ENCODE measurements around the gene AKAP13. TPM values are rescaled to one million over a fixed set of nuclear protein-coding genes. Genes with fewer than 3 reads are reported as not detected.

AKAP13 gene
- polyA plus RNA-seq, 2 of the 4 experiments (the other 2 are of a cell fraction), result 20.4 to 28.8 TPM

- Histone ChIP-seq H3K4me1 (peaks cover 22% of the 10 kb centered on the region), H3K9me3 (no peaks in the 10 kb centered on the region), H3K4me3 (no peak overlapping the region), H3K27ac (no peak overlapping the region), H3K4me2 (no peak overlapping the region)
- FAIRE-seq, result no peak
- no peak for ATAC-seq
- 83% methylated on average over 7 of the region's 7 CpGs for whole genome bisulfite sequencing (ENCODE audit: missing lambda C conversion rate)
- ChIA-PET CTCF (interaction anchor here (1.2 to 1.8 kb wide), 4 partner anchors 9 to 272 kb away, joined by 3 to 8 read pairs (median 4); no protein-coding TSS in a partner anchor), POLR2A (no interaction called here)
- TF ChIP-seq POLR2A (IDR thresholded peaks at IDR 0.05; ENCODE audit: low read length), result no peak
- no peak for TF ChIP-seq GATA3 (IDR thresholded peaks at IDR 0.05; ENCODE audit: borderline replicate concordance)
- TF ChIP-seq ESRRA (IDR thresholded peaks at IDR 0.05; ENCODE audit: borderline replicate concordance, low read length), result no peak
- TF ChIP-seq, protein P1, sequence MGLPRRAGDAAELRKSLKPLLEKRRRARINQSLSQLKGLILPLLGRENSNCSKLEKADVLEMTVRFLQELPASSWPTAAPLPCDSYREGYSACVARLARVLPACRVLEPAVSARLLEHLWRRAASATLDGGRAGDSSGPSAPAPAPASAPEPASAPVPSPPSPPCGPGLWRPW (IDR thresholded peaks at IDR 0.05), result no peak
- no peak for TF ChIP-seq HOXB5 (CRISPR knock-in tag; IDR thresholded peaks at IDR 0.05)
- no peak for TF ChIP-seq ZFP36 (IDR thresholded peaks at IDR 0.05; ENCODE audit: borderline replicate concordance, partially characterized antibody)
- no peak for TF ChIP-seq USF2 (IDR thresholded peaks at IDR 0.05)
- no peak for DNase-seq (ENCODE audit: low read depth in 1 of 2, low spot score in 1 of 2)
Measured at GRCh38 chr15:85568261-85568808, 187.9 kb downstream of the AKAP13 start.

DNA sequence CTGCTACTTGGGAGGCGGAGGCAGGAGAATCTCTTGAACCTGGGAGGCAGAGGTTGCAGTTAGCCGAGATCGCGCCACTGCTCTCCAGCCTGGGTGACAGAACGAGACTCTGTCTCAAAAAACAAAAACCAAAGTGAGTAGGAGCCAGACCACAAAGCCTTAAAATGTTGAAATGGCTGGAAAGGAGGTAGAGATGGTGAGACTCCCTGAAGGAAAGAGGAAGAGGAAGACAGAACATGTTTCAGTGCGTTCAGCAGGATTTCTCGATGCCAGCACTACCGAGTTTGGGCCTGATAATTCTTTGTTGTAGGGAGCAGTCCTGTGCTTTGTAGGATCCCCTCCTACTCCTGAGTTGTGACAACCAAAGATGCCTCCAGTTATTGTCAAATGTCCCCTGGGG is 189.9 kb downstream of the AKAP13 start:
- ChIA-PET CTCF (interaction anchor here (0.7 to 1.0 kb wide), 2 partner anchors 10 to 66 kb away, joined by 3 to 4 read pairs; no protein-coding TSS in a partner anchor), POLR2A (no interaction called here)
- TF ChIP-seq TFCP2L1 (CRISPR knock-in tag; IDR thresholded peaks at IDR 0.05), result no peak
- TF ChIP-seq FOXS1 (CRISPR knock-in tag; IDR thresholded peaks at IDR 0.05), result no peak
- no peak for TF ChIP-seq HOXB13 (CRISPR knock-in tag; IDR thresholded peaks at IDR 0.05; ENCODE audit: low read depth)
- no peak for TF ChIP-seq EP300 (IDR thresholded peaks at IDR 0.05)
- TF ChIP-seq NR3C1 (IDR thresholded peaks at IDR 0.05), result no peak
- H3K4me1 ChIP-seq, result peaks cover 2% of the 10 kb centered on the region; the same call in 1 of the 3 replicates
- no peak overlapping the region for H3K4me3 ChIP-seq
- WGBS (ENCODE audit: missing lambda C conversion rate), result 92% methylated on average over 8 of the region's 8 CpGs
- FAIRE-seq (no peak), ATAC-seq (no peak), DNase-seq (ENCODE audit: low read depth in 1 of 2, low spot score in 1 of 2) (no peak)
- H3K9me3 ChIP-seq, result no peaks in the 10 kb centered on the region
- H3K4me2 ChIP-seq, result no peak overlapping the region
- no peak overlapping the region; a peak in 1 of 6 replicates for H3K27ac ChIP-seq

DNA sequence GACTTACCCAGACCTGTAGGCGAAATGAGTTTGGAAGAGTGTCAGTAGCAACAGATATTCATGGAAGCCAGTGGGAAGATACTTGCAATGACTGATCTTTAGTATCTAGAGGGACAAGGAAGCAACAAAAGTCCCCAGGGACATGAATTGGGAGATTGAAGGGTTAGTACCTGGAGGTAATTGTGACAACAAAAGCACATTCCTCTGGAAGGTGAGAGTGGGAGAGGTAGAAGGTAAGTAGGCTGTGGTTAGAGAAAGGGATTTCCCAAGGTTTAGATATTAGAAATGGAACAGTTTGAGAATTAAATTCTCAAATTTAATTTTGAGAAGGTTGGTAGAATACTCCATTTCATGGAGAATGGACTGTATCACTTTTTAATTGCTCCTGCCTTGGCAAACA is 191.4 kb downstream of the AKAP13 start:
- Histone ChIP-seq H3K4me2 (no peak overlapping the region), H3K9me3 (no peaks in the 10 kb centered on the region), H3K27ac (no peak overlapping the region), H3K4me1 (no peaks in the 10 kb centered on the region), H3K4me3 (no peak overlapping the region)
- FAIRE-seq (no peak), DNase-seq (ENCODE audit: low read depth in 1 of 2, low spot score in 1 of 2) (no peak), ATAC-seq (no peak)
- POLR2A ChIA-PET, result no interaction called here
- TF ChIP-seq HOXA7 (CRISPR knock-in tag; IDR thresholded peaks at IDR 0.05) (no peak), CHD4 (IDR thresholded peaks at IDR 0.05; ENCODE audit: borderline replicate concordance) (no peak), EHF (CRISPR knock-in tag; IDR thresholded peaks at IDR 0.05) (no peak), HDAC2 (IDR thresholded peaks at IDR 0.05) (no peak)
- TF ChIP-seq, protein P1 (IDR thresholded peaks at IDR 0.05), result no peak
- 85% methylated on average over 1 of the region's 1 CpG for WGBS (ENCODE audit: missing lambda C conversion rate)
- CTCF ChIA-PET, result no interaction called here

GRCh38 chr15:85576392-85576791 is 196.0 kb downstream of the AKAP13 start:
- ChIA-PET POLR2A (no interaction called here), CTCF (interaction anchor here (0.9 to 2.7 kb wide), 7 partner anchors 10 to 91 kb away, joined by 3 to 7 read pairs (median 4); no protein-coding TSS in a partner anchor)
- H3K4me1 ChIP-seq, result peaks cover 33% of the 10 kb centered on the region
- TF ChIP-seq RNF2 (IDR thresholded peaks at IDR 0.05; ENCODE audit: borderline replicate concordance, low read depth) (no peak), NPAS2 (CRISPR knock-in tag; IDR thresholded peaks at IDR 0.05; ENCODE audit: borderline replicate concordance) (no peak), ATOH8 (CRISPR knock-in tag; IDR thresholded peaks at IDR 0.05; ENCODE audit: low read depth) (no peak), E2F6 (IDR thresholded peaks at IDR 0.05; ENCODE audit: borderline replicate concordance, low read depth) (no peak), TP53 (CRISPR knock-in tag; IDR thresholded peaks at IDR 0.05) (no peak), POLR2AphosphoS2 (conservative IDR thresholded peaks at IDR 0.05; ENCODE audit: low read length) (no peak), GATA3 (IDR thresholded peaks at IDR 0.05; ENCODE audit: borderline replicate concordance) (no peak)
- TF ChIP-seq, protein P1 (IDR thresholded peaks at IDR 0.05), result no peak
- H3K27ac ChIP-seq, result no peak overlapping the region
- WGBS (ENCODE audit: missing lambda C conversion rate), result 90% methylated on average over 3 of the region's 3 CpGs
- no peaks in the 10 kb centered on the region for H3K9me3 ChIP-seq
- ATAC-seq, result no peak
- H3K4me2 ChIP-seq, result no peak overlapping the region
- no peak for FAIRE-seq
- DNase-seq (ENCODE audit: low read depth in 1 of 2, low spot score in 1 of 2), result no peak
- H3K4me3 ChIP-seq, result no peak overlapping the region
